22Rv1 (cell line): ENCODE results near the gene TGM2.

Experiments
- H3K27ac ChIP-seq: fragments of 450-650 bp; 2 replicates; pipeline ENCODE4 v1.5.1; 2017
- CTCF ChIP-seq: fragments of 450-650 bp; IDR thresholded peaks from 2 replicates; pipeline ENCODE4 v1.5.1; 2017; ENCODE audit warnings: mild to moderate bottlenecking
- ZFX ChIP-seq: fragments of 450-650 bp; IDR thresholded peaks from 2 replicates; pipeline ENCODE4 v1.6.1; 2017; ENCODE audit warnings: antibody characterized with exemption, borderline replicate concordance

The TGM2 gene

GRCh38 chr20:38198238-38198861, 33.3 kb upstream of the TGM2 start:
- H3K27ac ChIP-seq = no peak overlapping the region
- TF ChIP-seq CTCF (no peak), ZFX (no peak)

GRCh38 chr20:38197619-38198018, 32.5 kb upstream of the TGM2 start:
- no peak for TF ChIP-seq ZFX
- no peak for TF ChIP-seq CTCF
- H3K27ac ChIP-seq = no peak overlapping the region

- TF ChIP-seq ZFX (no peak), CTCF (no peak)
- H3K27ac ChIP-seq = no peak overlapping the region
Measured at GRCh38 chr20:38197217-38197616, 32.1 kb upstream of the TGM2 start.

GRCh38 chr20:38196592-38196991, 31.5 kb upstream of the TGM2 start:
- H3K27ac ChIP-seq = no peak overlapping the region
- TF ChIP-seq ZFX (no peak), CTCF (no peak)

DNA sequence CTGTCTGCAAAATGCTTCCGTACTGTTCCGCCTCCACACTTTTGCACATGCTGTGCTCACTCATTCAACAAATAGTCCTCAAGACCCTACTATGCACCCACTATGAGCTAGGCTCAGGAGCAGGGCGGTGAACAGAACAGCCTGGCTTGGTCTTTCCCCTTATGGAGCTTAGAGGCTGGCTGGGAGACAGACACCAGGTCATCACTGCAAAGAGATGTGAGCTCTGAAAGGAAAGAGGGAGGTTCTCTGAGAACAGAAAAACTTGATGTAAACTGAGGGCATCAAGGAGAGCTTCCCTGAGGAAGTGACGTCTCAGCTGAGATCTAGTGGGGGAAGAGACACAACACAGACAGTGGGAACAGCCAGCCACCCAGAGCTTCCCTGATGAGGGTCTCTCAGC, 31.0 kb upstream of the TGM2 start:
- TF ChIP-seq CTCF (no peak), ZFX (no peak)
- H3K27ac ChIP-seq = no peak overlapping the region

DNA sequence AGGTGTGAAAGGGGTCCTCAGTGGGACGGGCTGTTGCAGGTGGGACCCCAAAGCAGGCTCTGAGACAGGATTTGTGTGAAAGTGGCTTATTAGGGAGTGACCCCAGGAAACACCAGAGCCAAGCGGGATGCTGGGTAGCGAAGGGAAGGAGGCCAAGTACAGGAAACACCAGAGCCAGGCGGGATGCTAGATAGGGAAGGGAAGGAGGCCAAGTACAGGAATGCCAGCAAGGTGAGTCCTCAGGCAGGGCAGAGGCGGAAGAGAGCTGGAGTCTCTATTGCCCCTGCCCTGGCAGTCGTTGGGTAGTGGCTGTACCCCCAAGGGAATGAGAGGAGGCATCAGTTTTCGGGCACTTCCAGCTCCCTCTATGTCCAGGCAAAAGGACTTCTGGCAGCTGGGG, 30.5 kb upstream of the TGM2 start:
- H3K27ac ChIP-seq = no peak overlapping the region
- TF ChIP-seq ZFX = no peak
- TF ChIP-seq CTCF = no peak

- H3K27ac ChIP-seq = no peak overlapping the region
- no peak for TF ChIP-seq CTCF
- no peak for TF ChIP-seq ZFX
Measured at GRCh38 chr20:38194971-38195504, 30.0 kb upstream of the TGM2 start.
